ES-I3 (cell line): ENCODE measurements around the gene VAC14.

Experiments used
- H3K36me3 ChIP-seq: 2 replicates; pipeline ENCODE4 v1.6.1; 2013; ENCODE audit warnings: mild to moderate bottlenecking, low read length, control low read depth, moderate library complexity; ENCODE audit not compliant: insufficient read depth
- H3K4me1 ChIP-seq: 2 replicates; pipeline ENCODE4 v1.6.1; 2013; ENCODE audit warnings: mild to moderate bottlenecking, control low read depth, low read length; ENCODE audit not compliant: insufficient read depth
- H3K9ac ChIP-seq: 2 replicates; pipeline ENCODE4 v1.6.1; 2013; ENCODE audit warnings: low read depth, mild to moderate bottlenecking, low read length, moderate library complexity
- H3K9me3 ChIP-seq: 2 replicates; pipeline ENCODE4 v1.6.1; 2013; ENCODE audit warnings: mild to moderate bottlenecking, low read length, moderate library complexity; ENCODE audit not compliant: control insufficient read depth, insufficient read depth

VAC14 gene

DNA sequence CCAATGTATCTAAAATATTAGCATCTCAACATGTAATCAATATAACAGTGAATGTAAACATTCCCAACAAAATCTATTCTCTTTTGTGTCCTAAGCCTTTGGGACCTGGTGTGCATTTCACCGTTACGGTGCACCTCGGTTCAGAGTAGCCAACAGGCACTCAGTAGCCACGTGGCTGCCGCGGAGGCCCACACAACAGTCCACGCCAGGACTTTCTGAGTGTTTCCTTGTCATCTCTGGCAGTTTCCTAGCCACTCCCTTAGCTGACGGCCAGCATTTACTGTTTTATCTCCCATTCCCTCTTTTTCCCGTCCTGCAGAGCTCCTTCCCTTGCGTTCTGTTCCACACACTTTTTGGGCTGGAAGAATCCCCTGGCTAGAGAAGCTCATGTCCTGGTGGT lies 36.3 kb downstream of the VAC14 start:
- peaks cover 17% of the 10 kb centered on the region for H3K4me1 ChIP-seq
- H3K36me3 ChIP-seq: peaks cover 3% of the 10 kb centered on the region; the same call in 1 of the 2 replicates

DNA sequence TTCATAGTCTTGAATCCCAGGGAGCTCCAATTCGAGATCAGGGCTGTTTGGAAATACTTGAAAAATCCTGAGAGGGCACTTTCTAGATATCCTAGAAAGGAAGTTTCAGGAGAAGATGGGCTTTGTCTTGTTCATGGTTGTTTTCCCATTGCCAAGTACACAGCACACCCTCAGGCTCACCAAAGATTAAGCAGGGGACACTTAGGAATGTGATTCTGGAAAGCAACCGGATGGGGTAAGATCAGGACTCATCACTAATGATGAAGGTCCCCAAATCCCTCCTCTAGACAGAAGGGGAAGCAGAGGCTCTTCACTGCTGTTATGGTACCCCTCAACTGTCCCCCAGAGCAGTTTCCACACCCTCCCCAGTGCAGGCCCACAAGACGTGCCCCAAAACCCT lies 40.7 kb downstream of the VAC14 start:
- Histone ChIP-seq H3K36me3 (no peaks in the 10 kb centered on the region), H3K9ac (no peak overlapping the region; the same call in 1 of the 2 replicates), H3K4me1 (peaks cover 19% of the 10 kb centered on the region), H3K9me3 (no peaks in the 10 kb centered on the region)

More for the DNA sequence above, 36.3 kb downstream of the VAC14 start:
- H3K9ac ChIP-seq: no peak overlapping the region
- H3K9me3 ChIP-seq: no peaks in the 10 kb centered on the region

DNA sequence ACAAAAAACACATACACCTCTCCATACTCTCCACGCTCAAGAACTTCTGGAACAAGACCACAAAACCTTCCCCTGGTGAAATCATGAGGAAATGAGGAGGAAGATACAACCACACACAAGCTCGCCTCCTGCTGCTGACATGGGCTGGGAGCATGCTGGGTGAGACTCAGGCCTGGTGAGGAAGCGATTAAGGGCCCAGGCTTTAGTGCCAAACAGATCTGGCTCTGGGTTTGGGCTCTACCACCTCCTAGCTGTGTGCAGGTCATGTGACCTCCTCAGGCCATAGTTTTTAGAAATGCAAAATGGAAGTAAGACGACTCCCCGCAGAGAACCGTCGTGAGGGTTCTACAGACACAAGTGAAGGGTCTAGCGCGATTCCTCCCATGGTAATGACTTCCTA lies 41.3 kb downstream of the VAC14 start:
- no peaks in the 10 kb centered on the region for H3K9me3 ChIP-seq
- H3K4me1 ChIP-seq: peaks cover 19% of the 10 kb centered on the region
- no peaks in the 10 kb centered on the region for H3K36me3 ChIP-seq
- H3K9ac ChIP-seq: no peak overlapping the region

DNA sequence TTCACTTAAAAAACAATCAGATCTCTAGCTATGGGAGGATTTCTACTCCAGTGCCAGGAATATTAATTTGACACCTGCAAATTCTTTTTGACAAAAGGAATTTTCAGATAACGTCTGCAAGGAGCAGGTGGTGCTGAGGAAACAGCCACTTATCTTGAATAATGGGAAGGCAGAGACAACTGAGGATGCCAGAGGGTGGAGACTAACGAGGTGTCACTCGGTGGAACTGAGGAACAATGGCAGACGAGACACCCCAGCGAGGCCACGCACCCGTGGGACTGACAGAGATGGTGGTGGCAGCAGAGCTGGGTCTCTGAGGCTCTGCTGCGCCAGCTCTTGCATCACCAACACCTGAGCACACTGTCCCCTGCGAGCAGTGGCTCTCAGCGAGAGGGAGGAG lies 42.2 kb downstream of the VAC14 start:
- no peak overlapping the region for H3K9ac ChIP-seq
- H3K4me1 ChIP-seq: peaks cover 19% of the 10 kb centered on the region
- H3K36me3 ChIP-seq: no peaks in the 10 kb centered on the region
- no peaks in the 10 kb centered on the region for H3K9me3 ChIP-seq

DNA sequence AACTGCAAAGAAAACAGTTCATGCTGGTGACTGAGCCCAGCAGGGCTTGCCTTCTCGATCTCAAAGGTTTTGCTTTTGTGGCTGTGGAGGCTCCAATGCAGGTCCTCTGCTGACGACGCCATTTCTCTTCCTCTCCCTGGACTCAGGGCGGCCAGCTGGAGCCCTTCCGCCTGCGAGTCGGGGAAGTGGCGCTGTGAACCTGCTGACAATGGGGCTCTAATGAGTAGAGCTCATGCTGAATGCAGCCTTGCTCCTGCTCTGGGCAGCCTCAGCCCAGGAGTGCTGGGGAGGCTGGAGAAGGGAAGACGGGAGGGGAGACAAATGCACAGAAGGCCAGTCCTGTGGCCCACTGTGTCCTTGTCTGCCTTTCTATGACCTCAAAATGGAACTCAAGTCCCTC lies 43.8 kb downstream of the VAC14 start:
- Histone ChIP-seq H3K9ac (no peak overlapping the region), H3K36me3 (no peaks in the 10 kb centered on the region), H3K4me1 (peaks cover 19% of the 10 kb centered on the region), H3K9me3 (no peaks in the 10 kb centered on the region)

DNA sequence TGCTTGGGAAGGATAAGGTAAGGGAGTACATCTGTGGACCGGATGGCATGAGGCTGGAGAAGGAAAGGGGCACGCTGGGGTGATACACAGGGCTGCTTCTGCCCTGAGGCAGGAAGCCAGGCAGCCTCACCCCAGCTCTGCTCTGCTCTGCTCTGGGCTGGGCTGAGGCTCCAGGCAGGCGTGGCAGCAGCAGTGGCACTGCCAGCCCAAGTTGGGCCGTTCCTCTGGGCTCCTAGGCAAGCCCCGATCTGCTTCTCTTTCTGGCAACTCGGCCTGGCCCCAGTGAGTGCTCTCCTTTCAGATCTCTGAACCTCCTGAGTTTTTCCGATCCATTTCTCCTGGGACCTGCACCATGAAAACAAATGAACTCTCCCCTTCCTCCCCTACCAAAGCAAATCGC lies 44.9 kb downstream of the VAC14 start:
- Histone ChIP-seq H3K4me1 (peaks cover 14% of the 10 kb centered on the region), H3K9me3 (no peaks in the 10 kb centered on the region), H3K36me3 (no peaks in the 10 kb centered on the region)

DNA sequence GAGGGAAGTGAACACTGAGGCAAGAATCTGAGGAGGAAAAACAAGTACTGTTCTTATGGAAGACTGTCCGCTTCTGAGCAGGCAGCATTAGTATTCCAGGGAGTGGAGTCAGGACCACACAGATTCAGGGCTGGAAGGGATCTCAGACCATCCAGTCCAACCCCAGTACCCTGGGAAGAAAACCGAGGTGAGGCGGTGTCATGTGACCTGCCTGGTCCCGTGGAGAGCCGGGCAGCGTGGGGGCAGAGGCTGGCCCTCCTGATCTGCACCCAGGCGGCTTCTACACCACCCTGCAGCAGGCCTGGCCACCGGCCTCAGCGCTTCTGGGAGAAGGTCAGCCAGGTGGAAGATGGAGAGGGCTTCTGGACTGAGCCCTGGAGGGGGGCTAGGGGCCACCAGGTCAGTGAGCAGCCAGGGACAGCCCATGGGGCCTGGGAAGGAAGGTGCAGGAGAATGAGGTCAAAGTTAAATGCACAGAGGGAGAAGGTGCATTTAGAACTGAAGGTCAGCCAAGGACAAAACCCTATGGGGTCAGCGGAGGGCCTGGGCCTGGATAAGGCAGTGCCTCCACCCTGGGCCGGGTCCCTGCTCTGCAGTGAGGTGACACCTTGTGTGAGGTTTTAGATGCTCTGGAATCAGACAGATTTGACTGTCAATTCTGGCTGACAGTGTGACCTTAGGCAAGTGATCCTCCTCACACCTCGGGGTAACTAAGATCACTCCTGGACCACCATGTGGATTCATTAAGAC lies 45.9 kb downstream of the VAC14 start:
- H3K4me1 ChIP-seq: peaks cover 6% of the 10 kb centered on the region
- H3K36me3 ChIP-seq: no peaks in the 10 kb centered on the region
- H3K9ac ChIP-seq: no peak overlapping the region
- H3K9me3 ChIP-seq: no peaks in the 10 kb centered on the region

More for the DNA sequence above, 44.9 kb downstream of the VAC14 start:
- H3K9ac ChIP-seq: no peak overlapping the region

DNA sequence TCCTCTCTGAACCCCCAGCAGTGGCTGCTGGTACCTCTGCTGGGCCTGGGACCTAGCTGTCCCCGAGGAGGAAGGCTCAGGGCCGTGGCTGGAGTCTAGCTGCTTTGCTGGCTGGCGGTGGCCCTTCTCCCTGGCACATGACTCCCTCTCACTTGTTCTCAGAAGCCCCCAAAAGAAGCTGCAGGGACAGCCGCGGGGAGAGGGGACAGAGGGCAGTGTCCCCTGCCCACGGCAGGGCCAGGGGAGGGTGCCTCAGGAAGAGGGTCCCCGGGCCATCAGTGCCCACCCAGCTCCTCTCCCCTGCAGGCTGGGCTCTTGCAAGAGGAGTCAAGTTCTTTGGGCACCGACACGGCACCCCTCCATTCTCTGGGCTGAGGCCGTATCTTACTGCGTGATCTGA lies 46.6 kb downstream of the VAC14 start:
- no peaks in the 10 kb centered on the region for H3K9me3 ChIP-seq
- H3K36me3 ChIP-seq: no peaks in the 10 kb centered on the region
- no peaks in the 10 kb centered on the region; the same call in 1 of the 2 replicates for H3K4me1 ChIP-seq
- H3K9ac ChIP-seq: no peak overlapping the region

DNA sequence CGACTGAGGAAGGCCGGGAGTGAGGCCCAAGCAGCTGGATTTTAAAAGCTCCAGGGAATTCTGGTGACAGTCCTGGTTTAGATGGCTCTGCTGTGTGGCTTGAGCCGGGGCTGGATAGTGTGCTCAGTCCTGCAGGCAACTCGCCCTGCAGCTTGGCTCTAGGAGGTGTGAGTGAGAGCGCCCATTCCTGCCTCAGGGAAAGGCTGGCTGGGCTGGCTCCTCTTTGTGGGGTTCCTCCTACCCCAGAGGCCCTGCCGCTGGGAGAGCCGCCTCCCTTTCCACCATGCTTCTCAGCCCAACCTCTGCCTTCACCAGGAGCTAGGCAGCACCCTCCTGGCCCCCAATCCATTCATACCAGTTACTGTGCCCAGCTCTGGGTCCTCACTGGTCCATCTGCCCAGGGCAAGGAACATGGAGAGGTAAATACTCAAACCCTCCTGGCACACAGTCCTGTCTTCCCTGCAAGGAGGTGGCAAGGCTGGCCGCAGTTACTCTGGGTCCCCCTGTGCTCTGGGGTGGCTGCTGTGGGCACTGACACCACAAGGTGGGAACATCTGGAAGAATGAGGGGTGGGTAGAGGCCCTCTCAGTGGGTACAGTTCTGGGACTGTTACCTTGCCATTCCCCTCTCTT lies 47.1 kb downstream of the VAC14 start:
- no peaks in the 10 kb centered on the region for H3K36me3 ChIP-seq
- no peaks in the 10 kb centered on the region for H3K9me3 ChIP-seq
- no peak overlapping the region for H3K9ac ChIP-seq
- H3K4me1 ChIP-seq: no peaks in the 10 kb centered on the region

DNA sequence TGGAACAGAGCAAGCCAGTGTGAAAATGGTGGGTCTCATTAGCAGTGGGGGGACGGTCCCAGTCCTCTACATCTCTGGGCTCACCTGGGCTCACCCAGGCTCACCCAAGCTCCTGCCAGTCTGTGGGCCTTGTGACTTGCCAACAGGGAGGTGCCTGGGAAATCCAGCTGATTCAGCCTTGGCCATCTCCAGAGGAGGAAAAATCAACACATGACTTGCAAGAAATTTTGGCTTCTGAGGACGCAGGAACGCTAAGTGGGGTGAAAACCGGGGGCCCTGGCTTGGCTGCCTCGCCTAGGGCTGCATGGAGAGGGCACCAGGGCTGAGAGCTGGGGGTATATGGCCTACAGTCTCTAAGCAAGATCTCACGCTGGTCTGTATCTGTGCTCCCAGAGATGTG lies 47.7 kb downstream of the VAC14 start:
- no peaks in the 10 kb centered on the region for H3K9me3 ChIP-seq
- peaks cover 4% of the 10 kb centered on the region for H3K4me1 ChIP-seq
- no peak overlapping the region for H3K9ac ChIP-seq
- H3K36me3 ChIP-seq: no peaks in the 10 kb centered on the region

DNA sequence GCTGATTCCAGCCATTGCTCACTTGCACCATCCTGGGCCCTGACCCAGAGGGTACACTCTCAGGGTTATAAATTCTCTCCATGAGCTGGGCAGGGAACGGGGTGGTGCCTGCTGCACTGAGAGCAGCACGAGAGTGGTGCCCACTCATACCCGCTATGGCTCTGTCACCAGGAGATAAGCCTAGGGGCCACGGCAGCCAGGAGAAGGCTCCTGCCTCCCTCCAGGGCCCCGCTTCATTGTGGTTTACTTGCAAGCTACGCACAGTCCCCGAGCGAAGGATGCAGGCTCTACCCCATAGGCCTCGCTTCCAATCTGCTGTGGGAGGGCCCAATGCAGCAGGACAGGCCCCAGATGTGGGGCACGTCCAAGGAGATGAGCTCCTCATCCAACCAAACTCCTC lies 48.5 kb downstream of the VAC14 start:
- no peaks in the 10 kb centered on the region for H3K36me3 ChIP-seq
- peaks cover 8% of the 10 kb centered on the region for H3K4me1 ChIP-seq
- H3K9me3 ChIP-seq: no peaks in the 10 kb centered on the region
- H3K9ac ChIP-seq: no peak overlapping the region

DNA sequence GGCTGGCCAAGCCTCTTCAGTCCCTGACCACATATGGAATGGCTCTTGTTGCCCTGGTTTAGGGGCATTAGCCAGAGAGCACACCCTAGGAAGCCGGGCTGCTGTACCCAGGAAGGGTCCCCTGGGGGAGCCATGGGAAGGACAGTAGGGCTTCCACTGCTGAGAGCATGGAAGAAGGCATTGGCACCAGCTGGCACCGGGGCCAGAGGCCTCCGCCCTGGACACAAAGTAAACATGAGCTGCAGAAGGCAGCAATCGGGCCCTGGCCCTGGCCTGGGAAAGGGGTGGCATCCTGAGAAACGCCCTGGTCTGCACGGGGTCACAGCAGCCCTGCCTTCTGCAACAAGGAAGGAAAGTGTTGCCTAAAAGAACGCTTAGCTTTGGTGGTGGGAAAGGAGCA lies 49.4 kb downstream of the VAC14 start:
- Histone ChIP-seq H3K36me3 (no peaks in the 10 kb centered on the region), H3K4me1 (peaks cover 15% of the 10 kb centered on the region), H3K9me3 (no peaks in the 10 kb centered on the region), H3K9ac (no peak overlapping the region)

DNA sequence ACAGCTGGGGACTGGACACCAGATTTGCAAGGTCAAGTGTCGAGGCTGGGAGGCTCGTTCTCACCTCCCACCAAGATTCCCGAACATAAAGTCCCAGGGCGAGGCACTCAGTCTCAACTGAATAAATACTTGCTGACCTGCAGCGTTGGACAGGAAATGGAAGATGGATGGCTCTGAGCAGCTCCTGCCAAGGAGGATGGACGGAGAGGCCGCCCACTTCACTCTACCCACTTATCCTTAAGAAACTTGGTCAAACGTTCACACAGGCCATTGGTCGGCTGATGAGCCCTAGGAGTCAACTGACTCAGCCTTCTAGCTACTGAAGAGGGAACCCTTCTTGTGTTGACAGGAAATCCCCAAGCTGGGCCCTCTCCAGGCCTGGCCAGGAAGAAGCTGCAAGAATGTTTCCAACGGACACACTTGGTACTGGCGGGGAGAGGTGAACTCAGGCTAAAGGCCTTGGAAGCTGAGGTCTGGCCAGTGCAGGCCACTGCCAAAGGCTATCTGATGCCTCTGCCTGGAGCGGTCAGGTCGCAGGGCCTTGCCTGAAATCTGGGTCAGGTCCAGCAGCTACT lies 50.0 kb downstream of the VAC14 start:
- Histone ChIP-seq H3K4me1 (peaks cover 16% of the 10 kb centered on the region), H3K9ac (no peak overlapping the region), H3K36me3 (no peaks in the 10 kb centered on the region), H3K9me3 (no peaks in the 10 kb centered on the region)

DNA sequence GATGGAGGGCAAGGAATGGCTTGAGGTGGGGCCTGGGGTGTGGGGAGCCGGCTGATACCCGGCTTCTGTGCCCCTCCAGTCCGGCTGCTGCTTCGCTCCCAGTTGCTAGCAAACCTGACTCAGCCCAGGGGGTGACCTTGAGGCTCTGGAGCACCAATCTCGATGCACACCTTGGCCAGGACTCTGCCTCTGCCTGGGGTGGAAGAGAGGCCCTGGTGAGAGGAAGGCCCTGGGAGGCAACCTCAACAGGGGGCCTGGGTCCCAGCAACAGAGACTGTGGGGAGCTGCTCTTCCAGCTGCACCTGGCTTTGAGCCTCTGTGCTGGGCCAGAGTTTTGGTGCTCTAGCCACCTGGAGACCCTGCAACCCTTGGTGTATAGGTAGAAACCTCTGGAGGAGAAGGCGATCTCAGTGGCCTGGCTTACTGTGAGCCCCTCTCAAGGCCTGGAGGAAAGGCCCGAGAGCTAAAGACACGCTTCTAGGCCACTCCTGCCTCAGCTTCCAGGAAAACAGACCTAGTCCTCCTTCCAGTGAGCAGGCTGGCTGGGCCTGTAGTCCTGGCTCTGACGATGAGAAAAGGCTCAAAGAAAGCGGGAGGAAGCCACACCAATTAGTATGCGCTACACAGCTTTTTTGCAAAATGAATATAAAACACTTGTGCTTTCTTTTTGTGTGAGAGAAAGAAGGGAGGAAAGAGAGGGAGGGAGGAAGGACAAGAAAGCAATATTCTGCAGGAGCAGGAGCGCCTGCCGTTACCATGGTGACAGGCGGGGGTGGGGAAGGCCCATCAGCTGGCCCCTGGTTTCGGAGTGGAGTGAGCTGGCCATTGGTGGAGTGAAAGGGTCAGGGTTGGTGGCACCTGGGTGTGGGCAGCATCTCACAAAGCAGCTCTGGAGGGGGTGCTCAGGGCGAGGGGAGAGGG lies 51.0 kb downstream of the VAC14 start:
- H3K9ac ChIP-seq: no peak overlapping the region
- peaks cover 16% of the 10 kb centered on the region for H3K4me1 ChIP-seq

More for the DNA sequence above, 51.0 kb downstream of the VAC14 start:
- no peaks in the 10 kb centered on the region for H3K36me3 ChIP-seq
- no peaks in the 10 kb centered on the region for H3K9me3 ChIP-seq
